Small intestine (tissue), 7 donors: ENCODE measurements around the gene RNF215. TPM values are rescaled to one million over a fixed set of nuclear protein-coding genes. Genes with fewer than 3 reads are reported as not detected.

Experiments used
- DNase-seq, 2 donors: peaks; one replicate each; pipeline versions ENCODE4 v3.0.0 to v3.0.0-alpha.2; 2013
- FAIRE-seq: peaks from 2 replicates; lab custom pipeline; 2012; peaks lifted over from hg19 to GRCh38; lab: Jason Lieb, UNC
- H3K27ac ChIP-seq, 3 donors: one replicate each; pipeline ENCODE4 v1.5.1; 2013; ENCODE audit warnings: low read length in 2 of 3, mild to moderate bottlenecking in 2 of 3, control low read depth in 1 of 3, inconsistent platforms in 1 of 3, low read depth in 1 of 3, moderate library complexity in 1 of 3
- H3K27me3 ChIP-seq, 3 donors: one replicate each; pipeline ENCODE4 v1.6.1; 2013; ENCODE audit warnings: low read length in 3 of 3, inconsistent platforms in 1 of 3; ENCODE audit not compliant: control insufficient read depth in 3 of 3, insufficient read depth in 3 of 3
- H3K36me3 ChIP-seq, 3 donors: one replicate each; pipeline ENCODE4 v1.6.1; 2013; ENCODE audit warnings: low read length in 3 of 3, inconsistent platforms in 1 of 3, low read depth in 1 of 3, mild to moderate bottlenecking in 1 of 3, moderate library complexity in 1 of 3; ENCODE audit not compliant: control insufficient read depth in 3 of 3, insufficient read depth in 2 of 3
- H3K4me1 ChIP-seq, 3 donors: one replicate each; pipeline ENCODE4 v1.6.1; 2013; ENCODE audit warnings: low read length in 2 of 3, inconsistent platforms in 1 of 3, low read depth in 1 of 3, mild to moderate bottlenecking in 1 of 3, moderate library complexity in 1 of 3; ENCODE audit not compliant: control insufficient read depth in 3 of 3, insufficient read depth in 2 of 3
- H3K4me3 ChIP-seq, 3 donors: one replicate each; pipeline ENCODE4 v1.5.1; 2013; ENCODE audit warnings: low read length in 3 of 3, control low read depth in 1 of 3, inconsistent platforms in 1 of 3, low read depth in 1 of 3, mild to moderate bottlenecking in 1 of 3, moderate library complexity in 1 of 3
- H3K9me3 ChIP-seq, 2 donors: one replicate each; pipeline ENCODE4 v1.6.1; 2013; ENCODE audit warnings: low read depth in 1 of 2, low read length in 1 of 2; ENCODE audit not compliant: control insufficient read depth in 2 of 2, insufficient read depth in 1 of 2
- WGBS, 3 donors: extraction: QIAGEN DNeasy Blood & Tissue Kit; methylation state at CpG; one replicate each; pipeline ENCODE4 v1.1.7; 2013; 5-methylcytosine and 5-hydroxymethylcytosine counted together
- polyA plus RNA-seq, 4 donors: library from polyadenylated mRNA; stranded (reverse) in 3 of 4; unstranded in 1 of 4; fragments of 200-250 nt in 3 of 4; fragments of 120-200 nt in 1 of 4; gene quantifications; one replicate each; pipeline versions ENCODE4 v1.2.1 to v1.2.3, GENCODE V29; 2013
- donor health status: healthy with polysubstance abuse.
- donor health status: control.
- donor health status: control.
- donor health status: Bipolar disorder and iron deficiency.
- donor health status: healthy.

RNF215 gene
- polyA plus RNA-seq, 4 donors, result 3.8 to 12.1 (median 10.3) TPM

DNA sequence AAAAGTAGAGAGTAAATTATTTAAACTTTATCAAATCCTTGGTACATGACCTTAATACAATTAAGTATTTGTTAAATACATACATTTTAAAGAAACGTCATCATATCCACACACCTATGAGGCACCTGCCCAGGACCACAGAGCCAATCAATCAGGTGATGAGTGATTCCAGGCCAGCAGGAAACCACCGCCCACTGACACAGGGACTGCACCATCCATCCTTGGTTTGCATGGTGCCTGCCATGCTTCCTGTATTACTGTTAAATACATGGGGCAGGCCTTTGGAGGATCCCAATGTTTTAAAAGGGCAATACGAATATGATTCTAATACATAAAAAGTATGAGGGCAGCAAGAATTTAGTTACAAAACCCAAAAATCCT is 53.5 kb downstream of the RNF215 start:
- FAIRE-seq (no peak), DNase-seq (no peak)
- Histone ChIP-seq H3K9me3 (no peaks in the 10 kb centered on the region), H3K4me1 (no peaks in the 10 kb centered on the region), H3K27ac (no peak overlapping the region), H3K4me3 (no peak overlapping the region), H3K36me3 (peaks cover 40 to 77% (median 48%) of the 10 kb centered on the region in 3 donors), H3K27me3 (no peaks in the 10 kb centered on the region)
- WGBS, 3 donors, result 85 to 91% (median 87%) methylated on average over 3 of the region's 3 CpGs

DNA sequence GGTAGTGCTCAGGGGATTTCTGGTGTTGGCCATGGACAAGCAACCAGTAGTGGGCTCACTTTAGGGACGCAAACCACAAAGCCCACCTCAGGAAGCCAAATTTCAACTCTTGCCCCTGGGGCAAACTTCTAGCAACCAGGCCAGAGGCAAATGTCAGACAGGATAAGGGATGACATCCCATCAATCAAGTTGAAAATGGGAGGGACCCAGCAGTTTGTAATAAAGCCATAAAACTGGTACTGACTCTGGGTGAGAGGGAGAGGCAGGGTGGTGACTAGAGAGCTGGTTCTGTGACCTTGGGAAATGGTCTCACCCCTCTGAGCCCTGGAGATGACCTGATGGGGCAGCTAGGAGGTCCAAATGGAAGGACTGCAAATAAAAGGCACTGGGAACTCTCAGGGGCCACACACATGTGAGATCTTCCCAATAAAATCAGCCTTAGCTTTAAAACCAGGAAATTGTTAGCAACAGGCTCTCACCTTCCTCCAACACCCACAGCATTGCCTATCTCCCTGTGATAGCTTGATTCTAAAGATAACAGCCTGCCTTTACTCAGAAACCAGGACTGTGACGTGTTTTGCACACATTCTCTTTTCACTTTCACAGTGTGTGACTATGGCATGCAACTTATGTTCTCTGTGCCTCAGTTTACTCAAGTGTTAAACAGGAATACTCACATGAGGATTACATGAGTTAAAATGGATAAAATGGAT is 54.1 kb downstream of the RNF215 start:
- Histone ChIP-seq H3K27ac (peak overlapping the region in 1 of 3 donors; percentile 51), H3K36me3 (peaks cover 40 to 73% (median 44%) of the 10 kb centered on the region in 3 donors), H3K9me3 (no peaks in the 10 kb centered on the region), H3K4me3 (no peak overlapping the region), H3K27me3 (no peaks in the 10 kb centered on the region), H3K4me1 (peaks cover 0 to 4% (median 0%) of the 10 kb centered on the region in 3 donors)
- DNase-seq (peak; percentile 39 to 59), FAIRE-seq (no peak)
- WGBS, 3 donors, result 59 to 76% (median 73%) methylated on average over 2 of the region's 2 CpGs

DNA sequence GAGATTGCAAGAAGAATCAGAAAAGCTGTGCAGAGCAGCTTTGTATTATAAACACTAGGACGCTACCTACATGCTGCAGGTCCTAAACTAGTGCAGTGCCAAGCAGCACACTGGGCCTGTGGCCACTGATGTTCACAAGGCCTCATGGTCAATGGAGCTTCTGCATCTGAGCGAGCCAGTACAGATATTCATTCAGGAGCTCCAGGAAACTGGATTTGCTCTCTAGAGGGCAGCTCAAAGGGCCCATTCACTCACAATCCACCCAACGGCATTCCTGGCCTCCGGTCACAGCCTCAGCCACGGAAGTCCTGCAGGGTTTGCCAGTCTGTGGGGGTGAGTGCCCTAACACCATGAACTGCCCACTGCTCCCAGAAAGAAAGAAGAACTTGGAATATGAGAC is 54.7 kb downstream of the RNF215 start:
- FAIRE-seq (no peak), DNase-seq (no peak)
- WGBS, 3 donors, result 82 to 92% (median 89%) methylated on average over 5 of the region's 5 CpGs
- Histone ChIP-seq H3K4me3 (no peak overlapping the region), H3K9me3 (no peaks in the 10 kb centered on the region), H3K27ac (no peak overlapping the region), H3K27me3 (no peaks in the 10 kb centered on the region), H3K4me1 (peaks cover 0 to 10% (median 0%) of the 10 kb centered on the region in 3 donors), H3K36me3 (peaks cover 35 to 67% (median 44%) of the 10 kb centered on the region in 3 donors)

Other genes with a start within 250 kb of the RNF215 start
- gene LIF, start 140.7 kb downstream of the RNF215 start, polyA plus RNA-seq, result 10 to 100 TPM in 1 of 4 donors, 1 to 10 TPM in 3; 3.0 to 27.9 (median 6.0) TPM
- gene OSM, start 120.6 kb downstream of the RNF215 start, polyA plus RNA-seq, result under 1 TPM in 2 of 4 donors, not detected in 2; 0.21 to 0.55 TPM
- 1 to 10 TPM; 2.0 to 8.3 (median 4.6) TPM for gene CASTOR1, start 97.9 kb downstream of the RNF215 start, polyA plus RNA-seq
- gene TBC1D10A, start 60.5 kb downstream of the RNF215 start, polyA plus RNA-seq, result 10 to 100 TPM in 3 of 4 donors, 1 to 10 TPM in 1; 8.5 to 16.3 (median 14.4) TPM
- 10 to 100 TPM; 17.6 to 94.1 (median 27.2) TPM for gene SF3A1, start 30.5 kb downstream of the RNF215 start, polyA plus RNA-seq
- gene CCDC157, start 30.4 kb downstream of the RNF215 start, polyA plus RNA-seq, result 1 to 10 TPM; 1.5 to 5.9 (median 2.3) TPM
- gene SEC14L2, start 9.6 kb upstream of the RNF215 start, polyA plus RNA-seq, result 10 to 100 TPM; 19.7 to 57.0 (median 36.8) TPM
- 10 to 100 TPM in 3 of 4 donors, 1 to 10 TPM in 1; 10.0 to 36.7 (median 21.1) TPM for gene MTFP1, start 38.4 kb upstream of the RNF215 start, polyA plus RNA-seq
- not detected for gene SEC14L3, start 84.6 kb upstream of the RNF215 start, polyA plus RNA-seq
- under 1 TPM in 2 of 4 donors, not detected in 2; 0.04 to 0.06 TPM for gene SEC14L4, start 118.3 kb upstream of the RNF215 start, polyA plus RNA-seq
- gene SEC14L6, start 159.3 kb upstream of the RNF215 start, polyA plus RNA-seq, result 1 to 10 TPM in 1 of 4 donors, under 1 TPM in 1, not detected in 2; 0.15 to 1.2 TPM
- 10 to 100 TPM; 11.1 to 89.5 (median 50.8) TPM for gene GAL3ST1, start 187.3 kb upstream of the RNF215 start, polyA plus RNA-seq
- 10 to 100 TPM; 37.1 to 68.3 (median 59.0) TPM for gene PES1, start 204.5 kb upstream of the RNF215 start, polyA plus RNA-seq
- gene TCN2, start 219.8 kb upstream of the RNF215 start, polyA plus RNA-seq, result 10 to 100 TPM in 3 of 4 donors, 1 to 10 TPM in 1; 8.7 to 52.5 (median 16.2) TPM
- gene SLC35E4, start 248.4 kb upstream of the RNF215 start, polyA plus RNA-seq, result 1 to 10 TPM in 2 of 4 donors, under 1 TPM in 2; 0.54 to 2.2 (median 1.4) TPM